ENCODE results near the gene ADGRD1.

Gene ADGRD1

DNA sequence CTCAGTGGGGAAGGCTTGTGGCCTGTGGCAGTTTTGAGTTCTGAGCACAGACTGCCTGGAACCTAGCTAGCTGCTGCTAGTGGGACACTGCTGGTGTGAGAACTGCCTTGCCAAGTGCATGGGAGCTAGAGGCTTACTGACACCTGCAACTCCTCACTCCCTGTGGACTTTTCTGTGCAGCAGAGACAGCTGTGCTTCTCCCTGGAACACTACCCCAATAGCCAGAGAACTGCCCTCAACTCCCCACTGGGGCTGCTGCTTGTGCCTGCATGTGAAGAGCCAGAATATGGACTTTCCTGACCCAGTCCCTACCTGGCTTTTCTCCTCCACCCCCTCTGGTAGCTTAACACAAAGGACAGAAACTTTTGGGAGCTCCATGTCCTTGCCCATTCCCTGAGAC lies 222.6 kb downstream of the ADGRD1 start:
- TF ChIP-seq, protein P1, sequence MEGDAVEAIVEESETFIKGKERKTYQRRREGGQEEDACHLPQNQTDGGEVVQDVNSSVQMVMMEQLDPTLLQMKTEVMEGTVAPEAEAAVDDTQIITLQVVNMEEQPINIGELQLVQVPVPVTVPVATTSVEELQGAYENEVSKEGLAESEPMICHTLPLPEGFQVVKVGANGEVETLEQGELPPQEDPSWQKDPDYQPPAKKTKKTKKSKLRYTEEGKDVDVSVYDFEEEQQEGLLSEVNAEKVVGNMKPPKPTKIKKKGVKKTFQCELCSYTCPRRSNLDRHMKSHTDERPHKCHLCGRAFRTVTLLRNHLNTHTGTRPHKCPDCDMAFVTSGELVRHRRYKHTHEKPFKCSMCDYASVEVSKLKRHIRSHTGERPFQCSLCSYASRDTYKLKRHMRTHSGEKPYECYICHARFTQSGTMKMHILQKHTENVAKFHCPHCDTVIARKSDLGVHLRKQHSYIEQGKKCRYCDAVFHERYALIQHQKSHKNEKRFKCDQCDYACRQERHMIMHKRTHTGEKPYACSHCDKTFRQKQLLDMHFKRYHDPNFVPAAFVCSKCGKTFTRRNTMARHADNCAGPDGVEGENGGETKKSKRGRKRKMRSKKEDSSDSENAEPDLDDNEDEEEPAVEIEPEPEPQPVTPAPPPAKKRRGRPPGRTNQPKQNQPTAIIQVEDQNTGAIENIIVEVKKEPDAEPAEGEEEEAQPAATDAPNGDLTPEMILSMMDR (IDR thresholded peaks at IDR 0.05) = no peak
- peaks cover 0 to 4% (median 3%) of the 10 kb centered on the region in 3 donors for H3K9me3 ChIP-seq
- no peak overlapping the region for H3K4me3 ChIP-seq
- H3K27ac ChIP-seq = no peak overlapping the region
- no peaks in the 10 kb centered on the region for H3K4me1 ChIP-seq
- intact Hi-C loops (cut with DNase I; ENCODE audit: low total_unique reads) = no loop called here
- H3K27me3 ChIP-seq = peaks cover 0 to 14% of the 10 kb centered on the region in 2 donors
- no peaks in the 10 kb centered on the region for H3K36me3 ChIP-seq
- no peak for DNase-seq

DNA sequence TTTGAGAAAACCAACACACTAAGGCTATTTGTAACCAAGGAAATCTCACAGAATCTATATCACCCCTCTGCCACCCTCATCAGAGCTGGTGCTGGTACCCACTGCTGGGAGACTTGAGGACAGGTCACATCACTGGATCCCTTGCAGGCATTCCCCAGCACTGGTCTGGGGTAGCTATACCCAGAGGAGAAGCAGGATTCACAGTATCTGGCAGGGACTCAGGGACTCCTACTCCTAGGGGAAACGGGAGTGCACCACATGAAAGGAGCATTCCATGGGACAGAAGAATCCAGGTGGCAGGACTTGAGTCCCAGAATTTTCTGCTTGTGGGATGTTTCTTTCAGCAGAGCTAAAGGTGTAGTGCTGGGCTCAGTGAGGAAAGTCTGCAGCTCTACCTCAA lies 223.2 kb downstream of the ADGRD1 start:
- DNase-seq = no peak
- intact Hi-C loops (cut with DNase I; ENCODE audit: low total_unique reads) = no loop called here
- peaks cover 0 to 14% of the 10 kb centered on the region in 2 donors for H3K27me3 ChIP-seq
- no peaks in the 10 kb centered on the region for H3K36me3 ChIP-seq
- H3K4me1 ChIP-seq = no peaks in the 10 kb centered on the region
- H3K4me3 ChIP-seq = no peak overlapping the region
- TF ChIP-seq, protein P1 (IDR thresholded peaks at IDR 0.05) = no peak
- peaks cover 0 to 4% (median 3%) of the 10 kb centered on the region in 3 donors for H3K9me3 ChIP-seq
- no peak overlapping the region for H3K27ac ChIP-seq

DNA sequence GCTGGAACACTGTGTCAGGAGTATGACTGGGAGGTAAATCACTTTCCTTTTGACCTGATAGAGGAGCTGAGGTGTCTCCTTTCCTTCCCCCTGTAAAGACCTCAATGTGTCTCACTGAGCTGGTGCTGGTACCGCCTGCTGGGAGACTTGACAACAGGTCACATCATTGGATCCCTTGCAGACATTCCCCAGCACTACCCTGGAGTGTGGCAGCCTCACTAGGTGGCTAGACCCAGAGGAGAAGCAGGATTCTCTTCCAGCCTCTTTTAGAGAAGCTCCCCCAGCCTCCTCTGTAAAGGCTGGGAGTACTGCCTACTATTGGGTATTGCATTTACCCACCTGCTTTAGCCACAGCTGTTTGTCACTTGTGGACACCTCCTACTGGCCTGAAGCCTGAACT lies 223.9 kb downstream of the ADGRD1 start:
- Histone ChIP-seq H3K27me3 (peaks cover 0 to 14% of the 10 kb centered on the region in 2 donors), H3K4me3 (no peak overlapping the region), H3K27ac (no peak overlapping the region), H3K9me3 (peaks cover 0 to 4% (median 3%) of the 10 kb centered on the region in 3 donors), H3K36me3 (no peaks in the 10 kb centered on the region), H3K4me1 (no peaks in the 10 kb centered on the region)
- DNase-seq = no peak
- intact Hi-C loops (cut with DNase I; ENCODE audit: low total_unique reads) = no loop called here
- TF ChIP-seq, protein P1 (IDR thresholded peaks at IDR 0.05) = no peak

DNA sequence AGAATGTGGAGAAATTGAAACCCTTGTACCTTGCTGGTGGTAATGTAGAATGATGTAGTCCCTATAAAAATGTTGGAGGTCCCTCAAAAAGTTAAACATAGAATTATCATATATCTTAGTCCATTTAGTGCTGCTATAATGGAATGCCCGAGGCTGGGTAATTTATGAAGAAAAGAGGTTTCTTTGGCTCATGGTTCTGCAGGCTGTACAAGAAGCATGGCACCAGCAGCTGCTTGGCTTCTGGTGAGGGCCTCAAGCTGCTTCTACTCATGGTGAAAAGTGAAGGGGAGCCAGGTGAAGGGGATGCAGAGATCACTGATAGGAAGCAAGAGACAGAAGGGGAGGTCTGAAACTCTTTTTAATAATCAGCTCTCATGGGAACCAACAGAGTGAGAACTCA lies 233.9 kb downstream of the ADGRD1 start:
- DNase-seq = no peak
- intact Hi-C loops (cut with DNase I; ENCODE audit: low total_unique reads) = no loop called here
- Histone ChIP-seq H3K4me1 (no peaks in the 10 kb centered on the region), H3K27ac (no peak overlapping the region), H3K9me3 (peaks cover 0 to 7% (median 0%) of the 10 kb centered on the region in 3 donors), H3K4me3 (no peak overlapping the region), H3K36me3 (no peaks in the 10 kb centered on the region), H3K27me3 (no peaks in the 10 kb centered on the region)
- TF ChIP-seq, protein P1 (IDR thresholded peaks at IDR 0.05) = no peak

DNA sequence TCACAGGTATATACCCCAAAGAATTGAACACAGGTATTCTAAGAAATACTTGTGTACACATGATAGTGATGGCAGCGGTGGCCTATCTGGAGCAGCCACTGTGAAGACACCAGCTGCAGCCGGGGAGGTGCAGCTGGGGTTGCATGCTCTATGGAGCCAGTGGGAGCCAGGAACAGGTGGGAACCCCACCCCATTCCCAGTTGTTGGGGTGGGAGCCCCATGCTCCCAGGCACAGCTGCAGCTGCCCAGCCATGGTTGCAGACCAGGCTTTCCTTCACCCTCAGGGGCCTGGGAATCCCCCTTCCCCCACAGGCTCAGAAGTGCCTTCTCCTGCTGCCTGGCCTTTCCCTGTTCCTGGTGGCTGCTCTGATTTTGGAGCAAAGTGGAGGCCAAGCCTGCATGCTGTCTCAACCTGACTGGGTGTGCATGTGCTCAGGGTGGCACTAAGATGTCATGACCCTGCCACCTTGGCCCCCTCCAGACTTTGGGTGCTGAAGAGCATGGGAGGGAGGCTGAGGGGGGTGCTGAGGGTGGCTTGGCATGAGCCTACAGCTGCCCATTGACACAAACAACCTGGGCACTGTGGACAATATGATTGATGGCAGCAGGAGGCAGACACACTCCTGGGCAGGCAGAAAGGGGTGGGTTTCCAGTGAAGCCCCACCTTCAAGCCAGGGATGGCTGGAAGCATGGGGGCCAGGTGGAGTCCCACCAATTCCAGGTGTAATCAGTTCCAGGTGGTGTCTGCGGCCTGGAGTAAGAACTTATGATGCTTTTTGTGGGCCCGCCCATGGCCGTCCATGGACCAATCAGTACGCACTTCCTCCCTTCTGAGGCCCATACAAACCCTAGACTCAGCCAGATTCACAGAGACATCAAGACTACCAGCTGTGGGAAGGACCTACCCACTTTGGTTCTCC lies 234.7 kb downstream of the ADGRD1 start:
- DNase-seq = no peak
- TF ChIP-seq, protein P1 (IDR thresholded peaks at IDR 0.05) = no peak
- H3K27me3 ChIP-seq = peaks cover 0 to 4% of the 10 kb centered on the region in 2 donors
- H3K36me3 ChIP-seq = no peaks in the 10 kb centered on the region
- intact Hi-C loops (cut with DNase I; ENCODE audit: low total_unique reads) = no loop called here
- no peak overlapping the region for H3K27ac ChIP-seq
- H3K9me3 ChIP-seq = peaks cover 0 to 7% (median 0%) of the 10 kb centered on the region in 3 donors
- no peak overlapping the region for H3K4me3 ChIP-seq
- H3K4me1 ChIP-seq = no peaks in the 10 kb centered on the region

All from tibial artery (tissue), 4 donors.